Naive B cell (primary cell): ENCODE results near the gene AHCY. TPM values are rescaled to one million over a fixed set of nuclear protein-coding genes. Genes with fewer than 3 reads are reported as not detected.
"Not testable (repeated sequence)": the region's sequence is repeated elsewhere in the genome, so short reads cannot be mapped to it uniquely, and the experiment has no call there.

Source experiments
- ATAC-seq, 2 donors: fragments of 150-1000 bp; cut with Tn5 transposase; 2 replicates each; pipeline ENCODE4 v1.10.0; 2021; ENCODE audit warnings: low read depth in 2 of 2, mild to moderate bottlenecking in 2 of 2, moderate library complexity in 2 of 2
- DNase-seq: peaks from one replicate; pipeline ENCODE4 v3.0.0; 2022
- H3K27ac Mint-ChIP-seq, 6 donors: one replicate each; pipeline ENCODE4 v1.8.0; 2020 to 2022; ENCODE audit warnings: mild to moderate bottlenecking in 6 of 6, mixed read lengths in 6 of 6, moderate library complexity in 5 of 6, inconsistent platforms in 2 of 6
- H3K27me3 Mint-ChIP-seq, 3 donors: one replicate each; pipeline ENCODE4 v1.8.0; 2021 to 2022; ENCODE audit warnings: mixed read lengths in 3 of 3, mild to moderate bottlenecking in 1 of 3
- H3K36me3 Mint-ChIP-seq, 2 donors: one replicate each; pipeline ENCODE4 v1.8.0; 2020 to 2022; ENCODE audit warnings: mixed read lengths in 2 of 2, inconsistent platforms in 1 of 2, mild to moderate bottlenecking in 1 of 2
- H3K4me1 Mint-ChIP-seq, 3 donors: one replicate each; pipeline ENCODE4 v1.8.0; 2020 to 2022; ENCODE audit warnings: mixed read lengths in 3 of 3, inconsistent platforms in 1 of 3, mild to moderate bottlenecking in 1 of 3, moderate library complexity in 1 of 3
- H3K4me3 Mint-ChIP-seq, 8 donors: one replicate each; pipeline ENCODE4 v1.8.0; 2020 to 2022; ENCODE audit warnings: mild to moderate bottlenecking in 8 of 8, mixed read lengths in 8 of 8, moderate library complexity in 8 of 8, inconsistent platforms in 2 of 8
- H3K9me3 Mint-ChIP-seq, 7 donors: one replicate each; pipeline ENCODE4 v1.8.0; 2020 to 2022; ENCODE audit warnings: mixed read lengths in 7 of 7, mild to moderate bottlenecking in 5 of 7, inconsistent platforms in 2 of 7, moderate library complexity in 1 of 7
- polyA plus RNA-seq, 6 donors: library from polyadenylated mRNA; unstranded; fragments of 300-500 nt; fragmentation: Illumina TruSeq; gene quantifications; one replicate each; pipeline ENCODE4 v1.2.3, GENCODE V29; 2021; ENCODE audit warnings: low read depth in 6 of 6

Gene AHCY
- 10 to 100 TPM; 32.1 to 46.8 (median 34.5) TPM for polyA plus RNA-seq

GRCh38 chr20:34302723-34303533 lies at the start of gene AHCY:
AHCY (minus strand) TSS chr20:34303355; CDS start chr20:34303270, 85 bp downstream.
- no peaks in the 10 kb centered on the region for H3K27me3 Mint-ChIP-seq
- no peaks in the 10 kb centered on the region for H3K36me3 Mint-ChIP-seq
- H3K9me3 Mint-ChIP-seq: no peaks in the 10 kb centered on the region
- H3K4me3 Mint-ChIP-seq: peak within 1 kb of the TSS in 7 of 8 donors; percentile 85 to 97 (median 96)
- peaks cover 0 to 21% (median 14%) of the 10 kb centered on the region in 3 donors for H3K4me1 Mint-ChIP-seq
- ATAC-seq (peak; percentile 88 to 90), DNase-seq (peak; percentile 92)
- peak within 1 kb of the TSS; percentile 87 to 98 (median 96) for H3K27ac Mint-ChIP-seq

DNA sequence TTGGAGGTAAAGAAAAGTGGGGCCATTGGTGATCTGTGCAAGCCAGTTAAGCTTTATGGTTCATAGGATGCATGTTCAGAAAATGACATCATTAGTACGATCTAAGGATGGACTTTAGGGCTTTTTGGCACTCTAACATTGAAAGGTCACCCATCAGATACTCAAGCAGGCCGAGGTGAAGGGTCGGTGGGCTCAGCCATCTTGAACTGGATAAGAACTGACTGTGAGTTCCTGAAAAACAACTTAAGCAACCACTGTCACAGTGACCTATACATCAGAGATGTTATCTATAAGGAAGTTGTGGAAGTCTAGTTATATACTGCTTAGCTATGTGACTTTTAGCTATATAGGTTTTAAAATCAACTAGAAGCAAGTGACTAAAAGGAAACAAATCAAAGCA lies 46.9 kb upstream of the AHCY start:
- no peak for ATAC-seq
- DNase-seq: no peak

GRCh38 chr20:34347571-34347970 lies 44.4 kb upstream of the AHCY start:
- no peak for DNase-seq
- no peaks in the 10 kb centered on the region for H3K9me3 Mint-ChIP-seq
- no peak overlapping the region for H3K27ac Mint-ChIP-seq
- no peaks in the 10 kb centered on the region for H3K27me3 Mint-ChIP-seq
- no peak for ATAC-seq
- no peak overlapping the region for H3K4me3 Mint-ChIP-seq
- no peaks in the 10 kb centered on the region for H3K4me1 Mint-ChIP-seq
- no peaks in the 10 kb centered on the region for H3K36me3 Mint-ChIP-seq

More for the DNA sequence above, 46.9 kb upstream of the AHCY start:
- no peaks in the 10 kb centered on the region for H3K9me3 Mint-ChIP-seq
- H3K4me3 Mint-ChIP-seq: no peak overlapping the region
- no peaks in the 10 kb centered on the region for H3K27me3 Mint-ChIP-seq
- no peak overlapping the region for H3K27ac Mint-ChIP-seq
- no peaks in the 10 kb centered on the region for H3K4me1 Mint-ChIP-seq
- no peaks in the 10 kb centered on the region for H3K36me3 Mint-ChIP-seq

GRCh38 chr20:34346533-34346865 lies 43.3 kb upstream of the AHCY start:
- not testable (repeated sequence) for H3K4me1 Mint-ChIP-seq, H3K36me3 Mint-ChIP-seq, H3K9me3 Mint-ChIP-seq, H3K4me3 Mint-ChIP-seq, H3K27me3 Mint-ChIP-seq, H3K27ac Mint-ChIP-seq, ATAC-seq, DNase-seq

DNA sequence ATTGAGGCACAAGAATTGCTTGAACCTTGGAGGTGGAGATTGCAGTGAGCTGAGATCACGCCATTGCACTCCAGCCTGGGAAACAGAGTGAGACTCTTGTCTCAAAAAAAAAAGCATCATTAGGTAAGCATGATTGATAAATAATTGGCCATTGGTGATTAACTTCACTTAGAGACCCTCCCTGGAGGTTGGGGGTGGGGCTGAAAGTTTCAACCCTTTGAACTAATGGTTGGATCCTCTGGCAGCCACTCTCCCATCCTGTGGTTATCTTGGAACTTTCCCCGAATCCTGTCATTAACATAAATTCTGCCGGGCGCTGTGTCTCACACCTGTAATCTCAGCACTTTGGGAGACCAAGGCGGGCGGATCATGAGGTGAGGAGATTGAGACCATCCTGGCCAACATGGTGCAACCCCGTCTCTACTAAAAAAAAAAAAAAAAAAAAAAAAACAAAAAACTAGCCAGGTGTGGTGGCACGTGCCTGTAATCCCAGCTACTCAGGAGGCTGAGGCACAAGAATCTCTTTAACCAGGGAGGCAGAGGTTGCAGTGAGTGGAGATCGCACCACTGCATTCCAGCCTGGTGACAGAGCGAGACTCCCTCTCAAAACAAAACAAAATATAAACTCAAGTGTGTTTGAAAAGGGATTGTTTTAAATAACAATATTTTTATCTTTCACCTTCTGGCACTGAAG lies 42.8 kb upstream of the AHCY start:
- not testable (repeated sequence) for H3K27ac Mint-ChIP-seq, DNase-seq, H3K9me3 Mint-ChIP-seq, H3K4me1 Mint-ChIP-seq, H3K4me3 Mint-ChIP-seq, ATAC-seq, H3K36me3 Mint-ChIP-seq, H3K27me3 Mint-ChIP-seq

- DNase-seq (no peak), ATAC-seq (no peak)
- Mint-ChIP-seq H3K27ac (peak overlapping the region in 1 of 6 donors; percentile 22), H3K36me3 (no peaks in the 10 kb centered on the region), H3K27me3 (no peaks in the 10 kb centered on the region), H3K4me1 (no peaks in the 10 kb centered on the region), H3K4me3 (no peak overlapping the region), H3K9me3 (no peaks in the 10 kb centered on the region)
Measured at GRCh38 chr20:34345402-34345736, 42.2 kb upstream of the AHCY start.

DNA sequence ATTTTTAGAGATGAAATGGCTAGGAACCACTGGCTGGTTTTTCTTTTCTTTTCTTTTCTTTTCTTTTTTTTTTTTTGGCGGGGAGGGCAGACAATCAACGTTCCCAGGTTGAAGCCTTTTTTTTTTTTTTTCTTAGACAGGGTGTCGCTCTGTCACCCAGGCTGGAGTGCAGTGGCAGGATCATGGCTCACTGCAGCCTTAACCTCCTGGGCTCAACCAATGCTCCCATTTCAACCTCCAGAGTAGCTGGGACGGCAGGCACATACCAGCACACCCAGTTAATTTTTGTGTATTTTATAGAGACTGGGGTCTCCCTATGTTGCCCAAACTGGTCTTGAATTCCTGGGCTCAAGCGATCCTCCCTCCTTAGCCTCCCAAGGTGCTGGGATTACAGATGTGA lies 41.1 kb upstream of the AHCY start:
- ATAC-seq (no peak), DNase-seq (no peak)
- Mint-ChIP-seq H3K36me3 (no peaks in the 10 kb centered on the region), H3K4me1 (peaks cover 6 to 7% (median 6%) of the 10 kb centered on the region in 3 donors), H3K4me3 (no peak overlapping the region), H3K27ac (peak overlapping the region in 2 of 6 donors; percentile 19 to 36), H3K9me3 (no peaks in the 10 kb centered on the region), H3K27me3 (no peaks in the 10 kb centered on the region)

- no peak for ATAC-seq
- Mint-ChIP-seq H3K27me3 (no peaks in the 10 kb centered on the region), H3K4me1 (peaks cover 6 to 7% (median 6%) of the 10 kb centered on the region in 3 donors), H3K36me3 (no peaks in the 10 kb centered on the region), H3K4me3 (no peak overlapping the region), H3K9me3 (no peaks in the 10 kb centered on the region), H3K27ac (peak overlapping the region in 4 of 6 donors; percentile 19 to 53 (median 38))
- DNase-seq: no peak
Measured at GRCh38 chr20:34343458-34344211, 40.5 kb upstream of the AHCY start.

DNA sequence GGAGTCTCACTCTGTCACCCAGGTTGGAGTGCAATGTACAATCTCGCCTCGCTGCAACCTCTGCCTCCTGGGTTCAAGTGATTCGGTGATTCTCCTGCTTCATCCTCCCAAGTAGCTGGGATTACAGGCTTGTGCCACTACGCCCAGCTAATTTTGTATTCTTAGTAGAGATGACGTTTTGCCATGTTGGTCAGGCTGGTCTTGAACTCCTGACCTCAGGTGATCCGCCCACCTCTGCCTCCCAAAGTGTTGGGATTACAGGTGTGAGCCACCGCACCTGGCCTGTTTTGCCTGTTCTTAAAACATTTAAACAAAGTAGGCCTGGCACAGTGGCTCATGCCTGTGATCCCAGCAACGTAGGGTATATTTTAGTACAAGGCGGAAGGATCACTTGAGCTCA lies 38.0 kb upstream of the AHCY start:
- not testable (repeated sequence) for H3K27ac Mint-ChIP-seq, H3K9me3 Mint-ChIP-seq, H3K36me3 Mint-ChIP-seq, H3K4me1 Mint-ChIP-seq, H3K4me3 Mint-ChIP-seq, H3K27me3 Mint-ChIP-seq, ATAC-seq, DNase-seq

- ATAC-seq, H3K36me3 Mint-ChIP-seq, DNase-seq, H3K9me3 Mint-ChIP-seq, H3K27ac Mint-ChIP-seq, H3K4me3 Mint-ChIP-seq, H3K4me1 Mint-ChIP-seq, H3K27me3 Mint-ChIP-seq: not testable (repeated sequence)
Measured at GRCh38 chr20:34340726-34341125, 37.6 kb upstream of the AHCY start.

GRCh38 chr20:34337982-34338726 lies 35.0 kb upstream of the AHCY start:
- no peaks in the 10 kb centered on the region for H3K36me3 Mint-ChIP-seq
- H3K27me3 Mint-ChIP-seq: no peaks in the 10 kb centered on the region
- H3K9me3 Mint-ChIP-seq: no peaks in the 10 kb centered on the region
- ATAC-seq (peak in 1 of 2 donors; percentile 27), DNase-seq (no peak)
- H3K27ac Mint-ChIP-seq: no peak overlapping the region
- H3K4me1 Mint-ChIP-seq: peaks cover 6 to 7% (median 6%) of the 10 kb centered on the region in 3 donors
- H3K4me3 Mint-ChIP-seq: peak overlapping the region in 2 of 8 donors; percentile 31 to 57

DNA sequence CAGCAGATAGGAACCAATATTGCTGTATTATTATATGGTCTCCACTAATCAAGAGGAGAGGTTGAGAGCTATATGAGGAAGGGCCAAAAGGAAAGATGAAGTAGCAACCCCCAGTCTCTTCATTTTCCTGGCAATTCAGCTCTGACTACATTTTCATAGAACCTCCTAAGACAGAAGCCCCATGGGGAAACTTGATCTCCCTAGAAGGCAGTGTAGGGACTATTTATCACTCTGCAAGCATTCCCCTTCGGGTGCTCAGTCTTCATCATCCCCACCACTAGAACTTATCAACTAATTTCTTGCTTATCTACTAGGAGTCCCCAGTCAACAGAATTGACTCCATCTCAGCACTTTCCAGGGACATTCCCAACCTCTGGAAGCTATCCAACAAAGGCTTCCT lies 34.4 kb upstream of the AHCY start:
- H3K4me3 Mint-ChIP-seq: no peak overlapping the region
- DNase-seq (no peak), ATAC-seq (no peak)
- H3K36me3 Mint-ChIP-seq: no peaks in the 10 kb centered on the region
- no peak overlapping the region for H3K27ac Mint-ChIP-seq
- H3K27me3 Mint-ChIP-seq: no peaks in the 10 kb centered on the region
- peaks cover 6 to 7% (median 6%) of the 10 kb centered on the region in 3 donors for H3K4me1 Mint-ChIP-seq
- no peaks in the 10 kb centered on the region for H3K9me3 Mint-ChIP-seq
